ENCODE measurements around the gene IFI44. TPM values are rescaled to one million over a fixed set of nuclear protein-coding genes. Genes with fewer than 3 reads are reported as not detected.

The IFI44 gene
- total RNA-seq, 1 donor from 2014 or later, result 14.4 TPM

DNA sequence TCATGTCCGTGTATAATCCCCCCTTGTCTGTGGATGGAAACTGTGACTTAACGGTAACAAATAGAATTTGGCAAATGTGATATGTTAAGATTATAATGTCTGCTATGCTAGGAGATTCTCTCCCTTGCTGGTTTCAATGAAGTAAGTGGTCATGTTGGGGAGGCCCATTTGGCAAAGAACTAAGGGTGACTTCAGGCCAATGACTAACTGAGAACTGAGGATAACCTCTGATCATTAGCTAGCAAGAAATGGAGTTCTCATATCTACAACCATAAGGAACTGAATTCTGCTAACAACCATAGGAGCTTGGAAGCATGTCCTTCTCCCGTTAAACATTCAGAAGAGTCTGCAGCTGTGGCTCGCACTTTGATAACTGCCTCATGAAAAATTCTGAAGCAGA lies 27.1 kb upstream of the IFI44 start:
- intact Hi-C loops (cut with micrococcal nuclease), result loop anchor here (10.0 kb wide), 3 partner anchors 212 to 648 kb away; partner anchors contain the start of genes DNAJB4 and FUBP1
- Mint-ChIP-seq H3K27me3 (ENCODE audit: low read depth) (no peaks in the 10 kb centered on the region), H3K9me3 (no peaks in the 10 kb centered on the region), H3K36me3 (ENCODE audit: low read depth) (peaks cover 28% of the 10 kb centered on the region), H3K27ac (peak overlapping the region; percentile 79), H3K4me3 (ENCODE audit: low read depth) (peak overlapping the region; percentile 85), H3K4me1 (ENCODE audit: low read depth) (peaks cover 69% of the 10 kb centered on the region)
- no peak for DNase-seq (ENCODE audit: low spot score)

DNA sequence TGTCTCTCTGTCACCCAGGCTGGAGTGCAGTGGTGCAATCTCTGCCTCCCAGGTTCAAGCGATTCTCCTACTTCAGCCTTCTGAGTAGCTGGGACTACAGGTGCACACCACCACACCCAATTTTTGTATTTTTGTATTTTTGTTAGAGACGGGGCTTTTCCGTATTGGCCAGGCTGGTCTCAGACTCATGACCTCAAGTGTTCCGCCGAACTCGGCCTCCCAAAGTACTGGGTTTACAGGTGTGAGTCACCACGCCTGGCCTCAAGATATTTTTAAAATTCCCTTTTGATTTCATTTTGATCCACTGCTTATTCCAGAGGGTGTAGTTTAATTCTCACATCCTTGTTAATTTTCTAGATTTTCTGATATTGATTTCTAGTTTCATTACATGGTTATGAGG lies 25.6 kb upstream of the IFI44 start:
- Mint-ChIP-seq H3K27me3 (ENCODE audit: low read depth) (no peaks in the 10 kb centered on the region), H3K9me3 (no peaks in the 10 kb centered on the region), H3K4me3 (ENCODE audit: low read depth) (peak overlapping the region; percentile 70), H3K36me3 (ENCODE audit: low read depth) (peaks cover 37% of the 10 kb centered on the region), H3K27ac (peak overlapping the region; percentile 79), H3K4me1 (ENCODE audit: low read depth) (peaks cover 68% of the 10 kb centered on the region)
- DNase-seq (ENCODE audit: low spot score), result no peak
- intact Hi-C loops (cut with micrococcal nuclease), result loop anchor here (2.0 to 10.0 kb wide), 4 partner anchors 211 to 941 kb away; partner anchors contain the start of genes DNAJB4, FUBP1 and ZZZ3

DNA sequence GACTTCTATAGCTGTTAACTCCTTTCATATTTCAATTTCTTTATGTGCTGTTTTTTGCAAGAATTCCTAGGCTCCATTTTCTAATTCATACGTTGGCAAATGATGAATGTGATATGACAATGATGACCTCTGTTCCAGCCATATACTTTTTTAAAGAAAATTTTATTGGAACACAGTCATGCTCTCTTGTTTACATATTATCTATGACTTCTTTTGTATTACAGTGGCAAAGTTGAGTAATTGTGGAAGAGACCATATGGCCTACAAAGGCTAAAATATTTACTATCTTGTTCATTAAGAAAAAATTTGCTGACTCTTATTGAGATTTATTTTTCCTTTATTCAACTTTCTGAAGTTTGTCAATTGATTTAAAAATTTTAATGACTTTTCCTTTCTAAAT lies 22.3 kb upstream of the IFI44 start:
- H3K4me1 Mint-ChIP-seq (ENCODE audit: low read depth), result peaks cover 59% of the 10 kb centered on the region
- intact Hi-C loops (cut with micrococcal nuclease), result loop anchor here (1.0 to 10.0 kb wide), 4 partner anchors 8 to 653 kb away; partner anchors contain the start of genes DNAJB4 and FUBP1
- no peak overlapping the region for H3K4me3 Mint-ChIP-seq (ENCODE audit: low read depth)
- H3K27me3 Mint-ChIP-seq (ENCODE audit: low read depth), result no peaks in the 10 kb centered on the region
- DNase-seq (ENCODE audit: low spot score), result no peak
- H3K36me3 Mint-ChIP-seq (ENCODE audit: low read depth), result peaks cover 50% of the 10 kb centered on the region
- no peaks in the 10 kb centered on the region for H3K9me3 Mint-ChIP-seq
- peak overlapping the region; percentile 36 for H3K27ac Mint-ChIP-seq

DNA sequence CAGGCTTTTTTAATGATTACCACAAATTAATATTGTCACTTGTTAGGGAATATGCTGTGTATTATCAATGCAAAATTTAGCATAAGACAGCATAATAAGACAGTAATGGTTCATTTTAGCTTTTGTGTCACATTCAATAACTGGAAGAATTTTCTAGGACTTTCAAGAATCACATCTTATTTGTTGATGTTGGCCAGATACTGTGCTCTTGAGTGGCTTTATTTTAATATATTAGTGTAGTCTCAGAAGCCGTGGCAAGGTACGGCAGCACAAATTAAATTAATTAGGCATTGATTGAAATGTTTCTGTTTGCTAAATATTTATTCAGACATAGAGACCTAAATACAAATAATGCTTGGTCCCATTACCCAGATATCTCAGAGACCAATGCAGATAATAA lies 19.0 kb upstream of the IFI44 start:
- H3K27ac Mint-ChIP-seq, result no peak overlapping the region
- no peaks in the 10 kb centered on the region for H3K27me3 Mint-ChIP-seq (ENCODE audit: low read depth)
- intact Hi-C loops (cut with micrococcal nuclease), result no loop called here
- no peak for DNase-seq (ENCODE audit: low spot score)
- no peak overlapping the region for H3K4me3 Mint-ChIP-seq (ENCODE audit: low read depth)
- peaks cover 8% of the 10 kb centered on the region for H3K9me3 Mint-ChIP-seq
- H3K4me1 Mint-ChIP-seq (ENCODE audit: low read depth), result peaks cover 39% of the 10 kb centered on the region
- H3K36me3 Mint-ChIP-seq (ENCODE audit: low read depth), result peaks cover 56% of the 10 kb centered on the region

DNA sequence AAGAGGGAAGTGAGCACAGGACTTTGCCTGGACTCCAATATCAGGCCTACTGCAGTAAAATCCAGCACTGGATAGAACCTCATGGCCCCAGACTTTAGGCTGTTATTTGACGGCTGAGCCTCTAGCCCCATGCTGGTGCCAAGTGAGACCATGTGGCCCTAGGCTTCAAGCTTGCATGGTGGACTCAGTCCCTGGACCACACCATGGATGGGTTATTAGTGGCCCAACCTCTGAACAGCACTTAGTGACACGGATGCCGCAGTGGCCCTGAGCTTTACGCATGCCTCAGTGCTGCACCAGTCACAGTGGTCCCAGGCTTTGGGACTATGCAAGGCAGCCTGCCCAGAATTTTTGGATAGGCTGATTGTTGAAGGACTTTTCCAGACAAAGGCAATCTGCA lies 16.4 kb upstream of the IFI44 start:
- no peak for DNase-seq (ENCODE audit: low spot score)
- Mint-ChIP-seq H3K27me3 (ENCODE audit: low read depth) (no peaks in the 10 kb centered on the region), H3K9me3 (peaks cover 8% of the 10 kb centered on the region), H3K4me1 (ENCODE audit: low read depth) (peaks cover 30% of the 10 kb centered on the region), H3K36me3 (ENCODE audit: low read depth) (peaks cover 71% of the 10 kb centered on the region), H3K27ac (no peak overlapping the region), H3K4me3 (ENCODE audit: low read depth) (no peak overlapping the region)
- intact Hi-C loops (cut with micrococcal nuclease), result no loop called here

DNA sequence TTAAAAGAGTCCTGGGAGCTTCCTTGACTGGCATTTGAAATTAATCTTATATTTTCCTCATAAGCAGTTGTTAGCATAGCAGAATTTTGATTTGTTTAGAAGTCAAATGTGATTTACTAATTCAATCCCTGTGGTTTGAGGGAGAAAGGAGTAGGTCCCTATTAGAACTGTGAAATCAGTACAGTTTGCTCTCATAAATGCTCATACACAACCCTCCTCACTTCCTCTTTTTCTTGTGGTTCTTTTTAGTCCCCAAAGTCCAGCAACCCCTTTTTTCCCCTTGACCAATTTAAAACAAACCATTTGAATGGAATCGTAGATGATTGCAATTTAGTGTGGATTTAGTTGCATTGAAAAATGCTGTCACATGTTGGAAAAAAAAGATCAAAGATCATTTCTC lies 9.2 kb upstream of the IFI44 start:
- Mint-ChIP-seq H3K36me3 (ENCODE audit: low read depth) (peaks cover 94% of the 10 kb centered on the region), H3K9me3 (peaks cover 12% of the 10 kb centered on the region), H3K27me3 (ENCODE audit: low read depth) (no peaks in the 10 kb centered on the region), H3K4me3 (ENCODE audit: low read depth) (no peak overlapping the region), H3K27ac (no peak overlapping the region), H3K4me1 (ENCODE audit: low read depth) (peaks cover 30% of the 10 kb centered on the region)
- no peak for DNase-seq (ENCODE audit: low spot score)
- intact Hi-C loops (cut with micrococcal nuclease), result no loop called here

DNA sequence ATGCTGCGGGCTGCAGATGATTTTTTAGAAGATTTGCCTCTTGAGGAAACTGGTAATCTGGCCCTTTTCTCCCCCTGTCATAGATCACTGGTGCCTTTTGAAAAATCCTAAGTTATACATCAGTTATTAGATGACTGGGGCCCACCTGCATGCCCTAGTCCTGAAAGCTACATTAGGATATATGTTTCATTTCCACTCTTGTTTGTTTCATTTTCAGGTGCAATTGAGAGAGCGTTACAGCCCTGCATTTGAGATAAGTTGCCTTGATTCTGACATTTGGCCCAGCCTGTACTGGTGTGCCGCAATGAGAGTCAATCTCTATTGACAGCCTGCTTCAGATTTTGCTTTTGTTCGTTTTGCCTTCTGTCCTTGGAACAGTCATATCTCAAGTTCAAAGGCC lies 8.1 kb upstream of the IFI44 start:
- Mint-ChIP-seq H3K4me1 (ENCODE audit: low read depth) (peaks cover 32% of the 10 kb centered on the region), H3K27ac (no peak overlapping the region), H3K4me3 (ENCODE audit: low read depth) (no peak overlapping the region), H3K9me3 (peaks cover 22% of the 10 kb centered on the region), H3K36me3 (ENCODE audit: low read depth) (peaks cover 99% of the 10 kb centered on the region), H3K27me3 (ENCODE audit: low read depth) (no peaks in the 10 kb centered on the region)
- no peak for DNase-seq (ENCODE audit: low spot score)
- intact Hi-C loops (cut with micrococcal nuclease), result no loop called here

DNA sequence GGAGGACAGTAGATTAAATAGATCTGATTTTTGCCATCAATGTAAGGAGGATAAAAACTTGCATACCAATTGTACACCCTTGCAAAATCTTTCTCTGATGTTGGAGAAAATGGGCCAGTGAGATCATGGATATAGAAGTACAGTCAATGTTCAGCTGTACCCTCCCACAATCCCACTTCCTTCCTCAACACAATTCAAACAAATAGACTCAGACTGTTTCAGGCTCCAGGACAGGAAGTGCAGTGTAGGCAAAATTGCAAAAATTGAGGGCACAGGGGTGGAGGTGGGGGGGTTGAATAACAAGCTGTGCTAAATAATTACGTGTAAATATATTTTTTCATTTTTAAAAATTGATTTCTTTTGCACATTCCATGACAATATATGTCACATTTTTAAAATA lies 3.9 kb upstream of the IFI44 start:
- no peaks in the 10 kb centered on the region for H3K27me3 Mint-ChIP-seq (ENCODE audit: low read depth)
- H3K4me3 Mint-ChIP-seq (ENCODE audit: low read depth), result no peak overlapping the region
- DNase-seq (ENCODE audit: low spot score), result no peak
- intact Hi-C loops (cut with micrococcal nuclease), result no loop called here
- H3K9me3 Mint-ChIP-seq, result peaks cover 43% of the 10 kb centered on the region
- H3K4me1 Mint-ChIP-seq (ENCODE audit: low read depth), result peaks cover 44% of the 10 kb centered on the region
- peak overlapping the region; percentile 7 for H3K27ac Mint-ChIP-seq
- H3K36me3 Mint-ChIP-seq (ENCODE audit: low read depth), result peaks cover 79% of the 10 kb centered on the region

DNA sequence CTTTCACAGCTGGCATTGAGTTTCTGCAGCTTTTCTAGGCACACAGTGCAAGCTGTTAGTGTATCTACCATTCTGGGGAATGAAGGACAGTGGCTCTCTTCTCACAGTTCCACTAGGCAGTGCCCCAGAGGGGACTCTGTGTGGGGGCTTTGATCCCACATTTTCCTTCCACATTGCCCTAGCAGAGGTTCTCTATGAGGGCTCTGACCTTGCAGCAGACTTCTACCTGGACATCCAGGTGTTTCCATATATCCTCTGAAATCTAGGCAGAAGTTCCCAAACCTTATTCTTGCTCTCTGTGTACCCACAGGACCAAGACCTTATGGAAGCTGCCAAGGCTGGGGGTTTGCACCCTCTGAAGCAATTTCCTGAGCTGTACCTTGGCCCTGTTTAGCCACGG lies 2.4 kb upstream of the IFI44 start:
- H3K36me3 Mint-ChIP-seq (ENCODE audit: low read depth), result peaks cover 66% of the 10 kb centered on the region
- peaks cover 54% of the 10 kb centered on the region for H3K4me1 Mint-ChIP-seq (ENCODE audit: low read depth)

DNA sequence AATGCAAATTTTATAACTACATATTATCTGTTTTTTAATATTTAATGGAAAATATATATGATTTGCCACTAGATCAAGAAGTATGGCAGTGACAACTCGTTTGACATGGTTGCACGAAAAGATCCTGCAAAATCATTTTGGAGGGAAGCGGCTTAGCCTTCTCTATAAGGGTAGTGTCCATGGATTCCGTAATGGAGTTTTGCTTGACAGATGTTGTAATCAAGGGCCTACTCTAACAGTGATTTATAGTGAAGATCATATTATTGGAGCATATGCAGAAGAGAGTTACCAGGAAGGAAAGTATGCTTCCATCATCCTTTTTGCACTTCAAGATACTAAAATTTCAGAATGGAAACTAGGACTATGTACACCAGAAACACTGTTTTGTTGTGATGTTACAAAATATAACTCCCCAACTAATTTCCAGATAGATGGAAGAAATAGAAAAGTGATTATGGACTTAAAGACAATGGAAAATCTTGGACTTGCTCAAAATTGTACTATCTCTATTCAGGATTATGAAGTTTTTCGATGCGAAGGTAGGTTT lies 556 bp downstream of the IFI44 start:
- H3K4me1 Mint-ChIP-seq (ENCODE audit: low read depth), result peaks cover 53% of the 10 kb centered on the region
- H3K36me3 Mint-ChIP-seq (ENCODE audit: low read depth), result peaks cover 54% of the 10 kb centered on the region
- intact Hi-C loops (cut with micrococcal nuclease), result loop anchor here (2.0 kb wide), 2 partner anchors 15 to 27 kb away; no protein-coding TSS in a partner anchor
- no peaks in the 10 kb centered on the region for H3K27me3 Mint-ChIP-seq (ENCODE audit: low read depth)
- H3K27ac Mint-ChIP-seq, result peak overlapping the region; percentile 88
- peak overlapping the region; percentile 89 for H3K4me3 Mint-ChIP-seq (ENCODE audit: low read depth)
- DNase-seq (ENCODE audit: low spot score), result no peak
- peaks cover 31% of the 10 kb centered on the region for H3K9me3 Mint-ChIP-seq

More for the DNA sequence above, 2.4 kb upstream of the IFI44 start:
- intact Hi-C loops (cut with micrococcal nuclease), result no loop called here
- peaks cover 43% of the 10 kb centered on the region for H3K9me3 Mint-ChIP-seq
- no peak overlapping the region for H3K4me3 Mint-ChIP-seq (ENCODE audit: low read depth)
- no peaks in the 10 kb centered on the region for H3K27me3 Mint-ChIP-seq (ENCODE audit: low read depth)
- DNase-seq (ENCODE audit: low spot score), result no peak
- no peak overlapping the region for H3K27ac Mint-ChIP-seq

DNA sequence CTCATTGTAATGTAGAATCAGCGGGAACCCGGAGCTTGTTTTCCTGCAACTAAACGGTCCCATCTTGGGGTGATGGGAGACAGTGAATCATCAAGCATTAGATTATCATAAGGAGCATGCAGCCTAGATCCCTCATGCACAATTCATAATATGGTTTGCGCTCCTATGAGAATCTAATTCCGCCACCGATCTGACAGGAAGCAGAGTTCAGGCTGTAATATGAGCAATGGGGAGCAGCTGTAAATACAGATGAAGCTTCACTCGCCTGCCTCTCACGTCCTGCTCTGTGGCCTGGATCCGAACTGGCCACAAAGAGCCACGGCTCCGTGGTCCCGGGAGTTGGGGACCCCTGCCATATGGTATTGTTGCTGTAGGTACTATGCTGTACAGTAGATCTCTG lies 1.6 kb downstream of the IFI44 start:
- intact Hi-C loops (cut with micrococcal nuclease), result loop anchor here (2.0 kb wide), 2 partner anchors 14 to 26 kb away; no protein-coding TSS in a partner anchor
- peak overlapping the region; percentile 88 for H3K27ac Mint-ChIP-seq
- H3K4me1 Mint-ChIP-seq (ENCODE audit: low read depth), result peaks cover 49% of the 10 kb centered on the region
- peak; percentile 22 for DNase-seq (ENCODE audit: low spot score)
- H3K27me3 Mint-ChIP-seq (ENCODE audit: low read depth), result no peaks in the 10 kb centered on the region
- H3K4me3 Mint-ChIP-seq (ENCODE audit: low read depth), result peak overlapping the region; percentile 89
- H3K36me3 Mint-ChIP-seq (ENCODE audit: low read depth), result peaks cover 52% of the 10 kb centered on the region
- H3K9me3 Mint-ChIP-seq, result peaks cover 24% of the 10 kb centered on the region

DNA sequence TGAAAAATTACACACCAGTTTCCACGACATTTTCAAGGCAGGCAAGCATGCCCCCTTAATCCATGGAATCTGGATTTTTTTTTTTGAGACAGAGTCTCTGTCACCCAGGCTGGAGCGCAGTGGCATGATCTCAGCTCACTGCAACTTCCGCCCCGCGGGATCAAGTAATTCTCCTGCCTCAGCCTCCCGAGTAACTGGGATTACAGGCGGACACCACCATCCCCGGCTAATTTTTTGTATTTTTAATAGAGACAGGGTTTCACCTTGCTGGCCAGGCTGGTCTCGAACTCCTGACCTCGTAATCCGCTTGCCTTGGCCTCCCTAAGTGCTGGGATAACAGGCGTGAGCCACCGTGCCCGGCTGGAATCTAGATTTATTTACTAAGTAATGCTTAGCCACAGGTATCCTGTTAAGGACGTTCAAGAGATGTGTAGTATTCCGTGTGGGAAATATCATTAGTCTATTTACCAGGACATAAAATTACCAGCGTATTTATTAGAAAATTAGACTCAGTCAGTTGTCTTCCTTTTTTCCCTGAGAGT lies 2.5 kb downstream of the IFI44 start:
- H3K9me3 Mint-ChIP-seq, result peaks cover 15% of the 10 kb centered on the region
- H3K27ac Mint-ChIP-seq, result no peak overlapping the region
- intact Hi-C loops (cut with micrococcal nuclease), result no loop called here
- H3K27me3 Mint-ChIP-seq (ENCODE audit: low read depth), result no peaks in the 10 kb centered on the region
- peak overlapping the region; percentile 89 for H3K4me3 Mint-ChIP-seq (ENCODE audit: low read depth)
- H3K4me1 Mint-ChIP-seq (ENCODE audit: low read depth), result peaks cover 43% of the 10 kb centered on the region
- DNase-seq (ENCODE audit: low spot score), result no peak
- peaks cover 48% of the 10 kb centered on the region for H3K36me3 Mint-ChIP-seq (ENCODE audit: low read depth)

DNA sequence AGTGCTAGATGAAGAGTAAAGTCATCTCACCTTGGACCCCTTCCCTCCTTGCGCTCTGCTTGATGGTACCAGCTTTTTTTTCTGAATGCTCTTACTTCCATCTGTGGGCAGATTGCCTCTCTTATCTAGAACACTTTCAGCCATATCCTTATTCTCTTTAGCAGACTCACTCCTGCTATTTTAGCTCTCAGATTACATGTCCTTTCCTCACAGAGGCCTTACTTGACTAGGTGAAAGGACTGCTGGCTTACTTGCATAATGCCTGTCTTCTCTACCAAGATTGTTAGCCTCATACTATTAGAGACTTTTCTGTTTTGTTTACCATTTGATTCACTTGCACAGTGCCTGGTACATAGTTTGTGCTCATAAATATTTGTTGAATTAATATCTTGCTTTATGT lies 9.3 kb downstream of the IFI44 start:
- Mint-ChIP-seq H3K9me3 (no peaks in the 10 kb centered on the region), H3K27me3 (ENCODE audit: low read depth) (no peaks in the 10 kb centered on the region), H3K4me3 (ENCODE audit: low read depth) (no peak overlapping the region), H3K4me1 (ENCODE audit: low read depth) (peaks cover 9% of the 10 kb centered on the region), H3K36me3 (ENCODE audit: low read depth) (peaks cover 72% of the 10 kb centered on the region), H3K27ac (no peak overlapping the region)
- no peak for DNase-seq (ENCODE audit: low spot score)
- intact Hi-C loops (cut with micrococcal nuclease), result no loop called here
